Endodermal cell (in vitro differentiated cells): ENCODE results near the gene SYNJ2. TPM values are rescaled to one million over a fixed set of nuclear protein-coding genes. Genes with fewer than 3 reads are reported as not detected.

Experiments
- DNase-seq: peaks from one replicate; pipeline ENCODE4 v3.0.0-alpha.2; 2017
- H3K27ac ChIP-seq: 2 replicates; pipeline ENCODE4 v1.5.1; 2013; ENCODE audit warnings: mild to moderate bottlenecking, low read depth, low read length, moderate library complexity
- H3K27me3 ChIP-seq: 2 replicates; pipeline ENCODE4 v1.6.1; 2013; ENCODE audit warnings: mild to moderate bottlenecking, low read length, moderate library complexity; ENCODE audit not compliant: insufficient read depth, control insufficient read depth, poor library complexity, severe bottlenecking
- H3K36me3 ChIP-seq: 2 replicates; pipeline ENCODE4 v1.7.0; 2013; ENCODE audit warnings: mild to moderate bottlenecking, low read length, moderate library complexity; ENCODE audit not compliant: control insufficient read depth, insufficient read depth
- H3K4me1 ChIP-seq: one replicate; pipeline ENCODE4 v1.7.0; 2013; ENCODE audit warnings: low read length; ENCODE audit not compliant: control insufficient read depth, insufficient read depth
- H3K4me3 ChIP-seq: 2 replicates; pipeline ENCODE4 v1.5.1; 2013; ENCODE audit warnings: mild to moderate bottlenecking, low read length, moderate library complexity
- H3K9ac ChIP-seq: 2 replicates; pipeline ENCODE4 v1.6.1; 2013; ENCODE audit warnings: mild to moderate bottlenecking, low read length, moderate library complexity; ENCODE audit not compliant: poor library complexity, severe bottlenecking; ENCODE audit errors: extremely low read depth
- H3K9me3 ChIP-seq: 2 replicates; pipeline ENCODE4 v1.6.1; 2013; ENCODE audit warnings: mild to moderate bottlenecking, low read length, moderate library complexity; ENCODE audit not compliant: control insufficient read depth
- H3K27ac Mint-ChIP-seq: 2 replicates; pipeline ENCODE4 v1.8.0; 2020; ENCODE audit warnings: mixed read lengths
- H3K27me3 Mint-ChIP-seq: 2 replicates; pipeline ENCODE4 v1.8.0; 2021; ENCODE audit warnings: mild to moderate bottlenecking, mixed read lengths; ENCODE audit not compliant: insufficient read depth
- H3K36me3 Mint-ChIP-seq: 2 replicates; pipeline ENCODE4 v1.8.0; 2020; ENCODE audit warnings: low read depth, mixed read lengths
- H3K4me1 Mint-ChIP-seq: 2 replicates; pipeline ENCODE4 v1.8.0; 2020; ENCODE audit warnings: mixed read lengths
- H3K4me3 Mint-ChIP-seq: 2 replicates; pipeline ENCODE4 v1.8.0; 2020; ENCODE audit warnings: mild to moderate bottlenecking, moderate library complexity, mixed read lengths
- H3K9me3 Mint-ChIP-seq: 2 replicates; pipeline ENCODE4 v1.8.0; 2020; ENCODE audit warnings: mild to moderate bottlenecking, mixed read lengths
- CTCF ChIP-seq: fragments of 200-600 bp; sonication (generic); conservative IDR thresholded peaks from 2 replicates; pipeline ENCODE4 v1.5.0; 2021; ENCODE audit warnings: antibody characterized with exemption, mild to moderate bottlenecking
- WGBS, 2 experiments: methylation state at CpG; one replicate each; pipeline versions ENCODE4 v1.1.5 to v1.1.7; 2013; ENCODE audit warnings: missing lambda C conversion rate in 2 of 2, mixed read lengths in 1 of 2; ENCODE audit not compliant: insufficient coverage in 1 of 2, insufficient read length in 1 of 2; 5-methylcytosine and 5-hydroxymethylcytosine counted together
- total RNA-seq, 2 donors: library from RNA; stranded (reverse); fragmentation: NEBNext Ultra II Directional in 1 of 2; extraction: Animal tissue kit (Norgen Biotek cat#: 25700) in 1 of 2; gene quantifications; 2 replicates in 1 of 2; 3 replicates in 1 of 2; pipeline ENCODE4 v1.2.1, GENCODE V29; 2021

Gene SYNJ2
- total RNA-seq, 2 donors from 2014 or later: 21.2 to 32.8 TPM

DNA sequence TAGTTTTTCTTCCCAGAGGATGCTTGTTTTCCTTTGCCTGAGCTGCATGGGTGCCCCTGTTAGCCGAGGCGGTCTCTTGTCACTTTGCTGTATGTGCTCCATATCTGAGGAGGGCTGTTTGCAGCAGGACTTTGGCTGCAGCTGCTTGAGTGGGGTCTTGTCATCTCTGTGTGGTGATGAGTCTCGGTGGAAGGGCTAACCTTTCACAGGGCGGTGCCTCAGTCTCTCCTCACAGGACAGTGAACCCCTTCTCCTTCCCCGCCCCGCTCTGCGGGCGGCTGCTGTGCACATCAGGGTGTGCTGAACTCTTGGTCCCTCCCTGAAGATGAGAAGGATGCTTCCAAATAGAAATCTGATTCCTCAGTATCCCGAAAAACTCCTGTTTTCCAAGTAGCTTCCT is 75.1 kb downstream of the SYNJ2 start:
- Histone ChIP-seq H3K27me3 (no peaks in the 10 kb centered on the region), H3K9me3 (no peaks in the 10 kb centered on the region), H3K4me3 (no peak overlapping the region), H3K36me3 (peaks cover 10% of the 10 kb centered on the region), H3K27ac (no peak overlapping the region), H3K9ac (no peak overlapping the region), H3K4me1 (no peaks in the 10 kb centered on the region)
- Mint-ChIP-seq H3K4me3 (no peak overlapping the region), H3K9me3 (no peaks in the 10 kb centered on the region), H3K27ac (no peak overlapping the region), H3K36me3 (peaks cover 2% of the 10 kb centered on the region), H3K4me1 (no peaks in the 10 kb centered on the region), H3K27me3 (no peaks in the 10 kb centered on the region)
- TF ChIP-seq CTCF: no peak
- no peak for DNase-seq
- 89 to 93% methylated on average over 3 to 9 of the region's 9 CpGs for WGBS, 2 experiments

GRCh38 chr6:158057213-158057987 is 75.7 kb downstream of the SYNJ2 start:
- TF ChIP-seq CTCF: no peak
- Mint-ChIP-seq H3K36me3 (peaks cover 7% of the 10 kb centered on the region), H3K9me3 (no peaks in the 10 kb centered on the region), H3K27me3 (no peaks in the 10 kb centered on the region), H3K4me1 (no peaks in the 10 kb centered on the region), H3K27ac (no peak overlapping the region), H3K4me3 (no peak overlapping the region)
- H3K4me3 ChIP-seq: no peak overlapping the region
- WGBS, 2 experiments: 89 to 93% methylated on average over 14 to 21 of the region's 21 CpGs
- H3K27ac ChIP-seq: no peak overlapping the region
- H3K27me3 ChIP-seq: no peaks in the 10 kb centered on the region
- H3K9me3 ChIP-seq: peaks cover under 1% of the 10 kb centered on the region
- no peaks in the 10 kb centered on the region for H3K4me1 ChIP-seq
- DNase-seq: no peak
- peaks cover 8% of the 10 kb centered on the region for H3K36me3 ChIP-seq
- H3K9ac ChIP-seq: no peak overlapping the region

DNA sequence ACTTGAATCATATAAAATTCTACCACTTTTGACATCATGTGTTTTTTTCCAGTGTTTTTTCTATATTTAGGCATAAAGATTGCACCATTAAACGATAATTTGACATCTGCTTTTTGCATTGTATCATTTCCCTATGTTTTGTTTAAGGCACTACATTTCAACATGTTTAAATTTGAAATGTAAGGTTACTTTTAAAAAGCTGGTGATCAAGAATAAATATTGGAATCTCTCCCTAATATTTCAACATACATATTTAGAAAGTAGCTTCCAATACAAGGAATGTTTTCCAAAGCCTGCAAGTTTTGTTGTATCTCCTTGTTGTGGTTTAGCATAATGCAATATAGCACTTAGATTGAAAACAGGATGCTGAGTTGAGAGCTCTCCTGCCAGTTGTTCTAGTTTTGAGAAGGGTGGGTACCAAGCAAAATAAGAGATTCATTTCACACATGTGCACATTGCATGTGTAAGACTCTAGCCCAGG is 76.5 kb downstream of the SYNJ2 start:
- H3K27ac ChIP-seq: no peak overlapping the region
- WGBS, 2 experiments: 100% methylated on average over 1 of the region's 1 CpG

More for the DNA sequence above, 76.5 kb downstream of the SYNJ2 start:
- no peaks in the 10 kb centered on the region for H3K27me3 ChIP-seq
- peaks cover 8% of the 10 kb centered on the region for H3K9me3 ChIP-seq
- no peaks in the 10 kb centered on the region for H3K27me3 Mint-ChIP-seq
- no peak overlapping the region for H3K4me3 Mint-ChIP-seq
- H3K36me3 ChIP-seq: peaks cover 15% of the 10 kb centered on the region
- no peaks in the 10 kb centered on the region for H3K4me1 ChIP-seq
- no peak for DNase-seq
- no peak overlapping the region for H3K4me3 ChIP-seq
- no peaks in the 10 kb centered on the region for H3K9me3 Mint-ChIP-seq
- H3K27ac Mint-ChIP-seq: no peak overlapping the region
- no peak for TF ChIP-seq CTCF
- peaks cover 14% of the 10 kb centered on the region for H3K36me3 Mint-ChIP-seq
- H3K4me1 Mint-ChIP-seq: no peaks in the 10 kb centered on the region
- no peak overlapping the region for H3K9ac ChIP-seq
